Stimulated activated CD4-positive, alpha-beta T cell treated with anti-CD3 and anti-CD28 coated beads, Interleukin-1b, Interleukin-23, amount 100 ng/mL, for 24 hours (primary cell): ENCODE data around the gene SDK1.

Source experiments
- DNase-seq, 4 experiments: peaks; one replicate each; pipeline ENCODE4 v3.0.0-alpha.2; 2020; ENCODE audit warnings: low read depth in 4 of 4, low spot score in 1 of 4

The SDK1 gene

GRCh38 chr7:3283130-3283704, 17.8 kb upstream of the SDK1 start:
- DNase-seq = no peak

- DNase-seq = no peak
Observed at GRCh38 chr7:3285652-3286051, 15.4 kb upstream of the SDK1 start.

GRCh38 chr7:3289996-3290395, 11.1 kb upstream of the SDK1 start:
- DNase-seq = no peak

- DNase-seq = no peak
Observed at GRCh38 chr7:3292694-3293093, 8.4 kb upstream of the SDK1 start.

GRCh38 chr7:3294432-3295100, 6.5 kb upstream of the SDK1 start:
- no peak for DNase-seq

GRCh38 chr7:3297105-3297819, 3.8 kb upstream of the SDK1 start:
- DNase-seq = no peak

GRCh38 chr7:3300221-3300650, 816 bp upstream of the SDK1 start:
- DNase-seq = no peak

- no peak for DNase-seq
Observed at GRCh38 chr7:3301449-3301731, 338 bp downstream of the SDK1 start.

GRCh38 chr7:3301831-3302618, 973 bp downstream of the SDK1 start:
- DNase-seq = no peak

GRCh38 chr7:3302681-3303320, 1.7 kb downstream of the SDK1 start:
- DNase-seq = no peak

GRCh38 chr7:3304131-3304530, 3.1 kb downstream of the SDK1 start:
- DNase-seq = no peak

GRCh38 chr7:3307435-3307834, 6.4 kb downstream of the SDK1 start:
- no peak for DNase-seq

GRCh38 chr7:3309140-3309539, 8.1 kb downstream of the SDK1 start:
- DNase-seq = no peak

- DNase-seq = no peak
Observed at GRCh38 chr7:3309956-3310355, 8.9 kb downstream of the SDK1 start.

- no peak for DNase-seq
Observed at GRCh38 chr7:3310884-3311283, 9.8 kb downstream of the SDK1 start.

- DNase-seq = no peak
Observed at GRCh38 chr7:3312583-3312982, 11.5 kb downstream of the SDK1 start.

- DNase-seq = no peak
Observed at GRCh38 chr7:3318874-3319273, 17.8 kb downstream of the SDK1 start.

GRCh38 chr7:3321206-3321605, 20.2 kb downstream of the SDK1 start:
- no peak for DNase-seq

- DNase-seq = no peak
Observed at GRCh38 chr7:3321745-3322144, 20.7 kb downstream of the SDK1 start.

- no peak for DNase-seq
Observed at GRCh38 chr7:3326246-3326645, 25.2 kb downstream of the SDK1 start.

- DNase-seq = no peak
Observed at GRCh38 chr7:3327099-3327498, 26.0 kb downstream of the SDK1 start.

GRCh38 chr7:3327655-3328054, 26.6 kb downstream of the SDK1 start:
- DNase-seq = no peak
